Ramos (cell line): Measurements from ENCODE around the gene CCDC184.
"Not testable (repeated sequence)": the region's sequence is repeated elsewhere in the genome, so short reads cannot be mapped to it uniquely, and the experiment has no call there.

Source experiments
- in situ Hi-C: fragments of 300-500 bp; cut with MboI; formaldehyde crosslinking; loops from one replicate; pipeline ENCODE4 v1.14.3; 2022; ENCODE audit warnings: low sequenced_read_pairs; ENCODE audit not compliant: unreplicated experiment

Gene CCDC184

GRCh38 chr12:48183091-48183875, at the start of gene CCDC184:
CCDC184 (plus strand) TSS chr12:48183644; CDS start chr12:48184123, 479 bp downstream.
- in situ Hi-C loops: no loop called here

GRCh38 chr12:48135027-48135426, 48.4 kb upstream of the CCDC184 start:
- in situ Hi-C loops: no loop called here

GRCh38 chr12:48142818-48143674, 40.4 kb upstream of the CCDC184 start:
- in situ Hi-C loops: no loop called here

- in situ Hi-C loops: no loop called here
Measured at GRCh38 chr12:48143898-48144297, 39.5 kb upstream of the CCDC184 start.

- in situ Hi-C loops: no loop called here
Measured at GRCh38 chr12:48145981-48146380, 37.5 kb upstream of the CCDC184 start.

- in situ Hi-C loops: no loop called here
Measured at GRCh38 chr12:48151103-48151771, 32.2 kb upstream of the CCDC184 start.

GRCh38 chr12:48155786-48156185, 27.7 kb upstream of the CCDC184 start:
- in situ Hi-C loops: not testable (repeated sequence)

GRCh38 chr12:48156652-48157017, 26.8 kb upstream of the CCDC184 start:
- in situ Hi-C loops: no loop called here

GRCh38 chr12:48157018-48157888, 26.2 kb upstream of the CCDC184 start, which contains the start of gene ASB8:
ASB8 (minus strand) TSS chr12:48157515; CDS start chr12:48153496, 4,019 bp downstream.
- in situ Hi-C loops: no loop called here

- in situ Hi-C loops: no loop called here
Measured at GRCh38 chr12:48157889-48158370, 25.5 kb upstream of the CCDC184 start.

- in situ Hi-C loops: loop anchor here (10.0 kb wide), 2 partner anchors 205 to 315 kb away; no protein-coding TSS in a partner anchor
Measured at GRCh38 chr12:48160046-48160445, 23.4 kb upstream of the CCDC184 start.

- in situ Hi-C loops: loop anchor here (10.0 kb wide), 2 partner anchors 206 to 316 kb away; no protein-coding TSS in a partner anchor
Measured at GRCh38 chr12:48160807-48161206, 22.6 kb upstream of the CCDC184 start.

GRCh38 chr12:48163150-48163747, 20.2 kb upstream of the CCDC184 start:
- in situ Hi-C loops: loop anchor here (10.0 kb wide), 2 partner anchors 208 to 318 kb away; no protein-coding TSS in a partner anchor

- in situ Hi-C loops: loop anchor here (10.0 kb wide), 2 partner anchors 210 to 320 kb away; no protein-coding TSS in a partner anchor
Measured at GRCh38 chr12:48164451-48164850, 19.0 kb upstream of the CCDC184 start.

GRCh38 chr12:48165089-48165981, 18.1 kb upstream of the CCDC184 start:
- in situ Hi-C loops: loop anchor here (10.0 kb wide), 2 partner anchors 211 to 321 kb away; no protein-coding TSS in a partner anchor

- in situ Hi-C loops: loop anchor here (10.0 kb wide), 2 partner anchors 214 to 324 kb away; no protein-coding TSS in a partner anchor
Measured at GRCh38 chr12:48169011-48169410, 14.4 kb upstream of the CCDC184 start.

GRCh38 chr12:48175613-48176416, 7.6 kb upstream of the CCDC184 start:
- in situ Hi-C loops: no loop called here
